ENCODE results near the gene INTS1. TPM values are rescaled to one million over a fixed set of nuclear protein-coding genes. Genes with fewer than 3 reads are reported as not detected.

Gene INTS1
- total and polyA plus RNA-seq, 2 experiments from 2014 or later = 35.1 to 111 TPM

DNA sequence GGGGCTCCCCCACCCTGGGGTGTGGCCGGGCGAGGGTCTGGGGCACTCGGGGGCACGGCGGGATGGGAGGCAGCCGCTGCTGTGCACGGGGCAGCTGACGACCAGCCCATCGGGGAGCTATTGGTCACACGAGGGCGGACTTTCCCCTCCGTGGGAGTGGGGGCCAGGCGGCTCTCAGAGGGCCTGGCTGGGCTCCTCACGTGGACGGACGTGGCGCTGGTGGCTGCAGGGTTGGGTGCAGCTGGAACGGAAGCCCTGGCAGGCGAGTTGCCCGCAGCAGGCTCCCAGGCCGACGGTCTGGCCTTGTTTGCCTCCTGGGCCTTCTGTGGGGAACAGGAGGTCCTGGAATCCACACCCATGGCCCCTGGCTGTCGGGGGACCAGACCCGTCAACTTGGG, 59.3 kb downstream of the INTS1 start:
- no peaks in the 10 kb centered on the region for H3K4me1 ChIP-seq (ENCODE audit: insufficient read depth)
- H3K27ac ChIP-seq (ENCODE audit: low read depth) = no peak overlapping the region
- no peaks in the 10 kb centered on the region for H3K36me3 ChIP-seq (ENCODE audit: insufficient read depth)
- TF ChIP-seq STAT1 (IDR thresholded peaks at IDR 0.05; ENCODE audit: unreplicated experiment) (no peak), ZNF114 (CRISPR knock-in tag; IDR thresholded peaks at IDR 0.05) (no peak), CREB1 (CRISPR knock-in tag; IDR thresholded peaks at IDR 0.05; ENCODE audit: low read depth) (no peak), ZNF331 (CRISPR knock-in tag; IDR thresholded peaks at IDR 0.05; ENCODE audit: low read depth) (no peak), JUNB (IDR thresholded peaks at IDR 0.05; ENCODE audit: unreplicated experiment) (no peak), ZNF462 (CRISPR knock-in tag; IDR thresholded peaks at IDR 0.05) (no peak), EZH2 (IDR thresholded peaks at IDR 0.05; ENCODE audit: low read depth, unreplicated experiment) (no peak), POLR2AphosphoS5 (IDR thresholded peaks at IDR 0.05; ENCODE audit: low read depth) (no peak), ETS1 (IDR thresholded peaks at IDR 0.05) (no peak), CTCF (conservative IDR thresholded peaks at IDR 0.05; ENCODE audit: low read depth in 2 of 2) (no peak), NANOG (IDR thresholded peaks at IDR 0.05; ENCODE audit: borderline replicate concordance) (no peak), EZH2phosphoT487 (IDR thresholded peaks at IDR 0.05; ENCODE audit: unreplicated experiment) (no peak)
- TF ChIP-seq, protein P1, sequence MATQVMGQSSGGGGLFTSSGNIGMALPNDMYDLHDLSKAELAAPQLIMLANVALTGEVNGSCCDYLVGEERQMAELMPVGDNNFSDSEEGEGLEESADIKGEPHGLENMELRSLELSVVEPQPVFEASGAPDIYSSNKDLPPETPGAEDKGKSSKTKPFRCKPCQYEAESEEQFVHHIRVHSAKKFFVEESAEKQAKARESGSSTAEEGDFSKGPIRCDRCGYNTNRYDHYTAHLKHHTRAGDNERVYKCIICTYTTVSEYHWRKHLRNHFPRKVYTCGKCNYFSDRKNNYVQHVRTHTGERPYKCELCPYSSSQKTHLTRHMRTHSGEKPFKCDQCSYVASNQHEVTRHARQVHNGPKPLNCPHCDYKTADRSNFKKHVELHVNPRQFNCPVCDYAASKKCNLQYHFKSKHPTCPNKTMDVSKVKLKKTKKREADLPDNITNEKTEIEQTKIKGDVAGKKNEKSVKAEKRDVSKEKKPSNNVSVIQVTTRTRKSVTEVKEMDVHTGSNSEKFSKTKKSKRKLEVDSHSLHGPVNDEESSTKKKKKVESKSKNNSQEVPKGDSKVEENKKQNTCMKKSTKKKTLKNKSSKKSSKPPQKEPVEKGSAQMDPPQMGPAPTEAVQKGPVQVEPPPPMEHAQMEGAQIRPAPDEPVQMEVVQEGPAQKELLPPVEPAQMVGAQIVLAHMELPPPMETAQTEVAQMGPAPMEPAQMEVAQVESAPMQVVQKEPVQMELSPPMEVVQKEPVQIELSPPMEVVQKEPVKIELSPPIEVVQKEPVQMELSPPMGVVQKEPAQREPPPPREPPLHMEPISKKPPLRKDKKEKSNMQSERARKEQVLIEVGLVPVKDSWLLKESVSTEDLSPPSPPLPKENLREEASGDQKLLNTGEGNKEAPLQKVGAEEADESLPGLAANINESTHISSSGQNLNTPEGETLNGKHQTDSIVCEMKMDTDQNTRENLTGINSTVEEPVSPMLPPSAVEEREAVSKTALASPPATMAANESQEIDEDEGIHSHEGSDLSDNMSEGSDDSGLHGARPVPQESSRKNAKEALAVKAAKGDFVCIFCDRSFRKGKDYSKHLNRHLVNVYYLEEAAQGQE (IDR thresholded peaks at IDR 0.05; ENCODE audit: unreplicated experiment) = no peak
- no peaks in the 10 kb centered on the region for H4K20me1 ChIP-seq (replicated peaks; ENCODE audit: insufficient read depth)
- H3K79me2 ChIP-seq (replicated peaks; ENCODE audit: insufficient read depth) = no peaks in the 10 kb centered on the region
- Mint-ChIP-seq H3K9me3 (no peaks in the 10 kb centered on the region; the same call in 1 of the 3 replicates), H3K27me3 (ENCODE audit: insufficient read depth, low read depth, poor library complexity) (peaks cover 4% of the 10 kb centered on the region), H3K4me1 (peaks cover 2% of the 10 kb centered on the region; the same call in 1 of the 3 replicates), H3K27ac (no peak overlapping the region), H3K36me3 (ENCODE audit: low read depth) (no peaks in the 10 kb centered on the region), H3K4me3 (no peak overlapping the region)
- H3K9me2 ChIP-seq (ENCODE audit: insufficient read depth) = no peaks in the 10 kb centered on the region
- ATAC-seq (no peak), DNase-seq (ENCODE audit: low spot score) (no peak)
- no peaks in the 10 kb centered on the region for H3F3A ChIP-seq (replicated peaks; ENCODE audit: low read depth)
- no peak overlapping the region for H3K4me2 ChIP-seq
- no peak overlapping the region for H3K4me3 ChIP-seq
- no peak overlapping the region for H2AFZ ChIP-seq
- no peaks in the 10 kb centered on the region for H3K27me3 ChIP-seq (ENCODE audit: insufficient read depth)

Measured in GM23338 (cell line).